K562 (cell line): ENCODE results near the gene GPR37.

Experiments used
- SMAD1 ChIP-seq: fragments of 150-350 bp; IDR thresholded peaks from 2 replicates; pipeline ENCODE4 v1.6.1; 2014; ENCODE audit warnings: low read length, low read depth; ENCODE audit not compliant: partially characterized antibody
- TF ChIP-seq, protein P1 (sequence below): sonication (generic); formaldehyde crosslinking; IDR thresholded peaks from 2 replicates; pipeline ENCODE4 v1.8.0; 2023; ENCODE audit warnings: mild to moderate bottlenecking, missing genetic modification reagents

DNA sequence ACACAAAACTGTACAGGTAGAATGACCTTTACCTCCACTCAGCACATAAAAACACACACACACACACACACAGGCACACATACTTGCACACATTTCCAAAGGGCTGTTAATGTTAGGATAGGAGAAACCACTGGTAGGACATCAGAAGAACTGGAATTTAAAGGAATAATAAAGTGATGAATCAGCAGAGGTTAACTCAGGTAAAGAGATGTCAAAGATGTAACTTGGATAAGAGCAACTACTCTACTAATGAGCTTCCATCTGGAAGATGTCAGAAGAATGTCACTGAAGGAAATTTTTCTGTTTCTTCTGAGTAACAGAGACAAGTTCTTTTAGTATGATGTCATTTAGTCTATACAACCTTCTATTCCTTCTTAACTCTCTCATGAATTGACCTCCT, 26.4 kb upstream of the GPR37 start:
- TF ChIP-seq, protein P1, sequence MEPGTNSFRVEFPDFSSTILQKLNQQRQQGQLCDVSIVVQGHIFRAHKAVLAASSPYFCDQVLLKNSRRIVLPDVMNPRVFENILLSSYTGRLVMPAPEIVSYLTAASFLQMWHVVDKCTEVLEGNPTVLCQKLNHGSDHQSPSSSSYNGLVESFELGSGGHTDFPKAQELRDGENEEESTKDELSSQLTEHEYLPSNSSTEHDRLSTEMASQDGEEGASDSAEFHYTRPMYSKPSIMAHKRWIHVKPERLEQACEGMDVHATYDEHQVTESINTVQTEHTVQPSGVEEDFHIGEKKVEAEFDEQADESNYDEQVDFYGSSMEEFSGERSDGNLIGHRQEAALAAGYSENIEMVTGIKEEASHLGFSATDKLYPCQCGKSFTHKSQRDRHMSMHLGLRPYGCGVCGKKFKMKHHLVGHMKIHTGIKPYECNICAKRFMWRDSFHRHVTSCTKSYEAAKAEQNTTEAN, result no peak
- no peak for TF ChIP-seq SMAD1
